Endodermal cell (in vitro differentiated cells): Measurements from ENCODE around the gene MS4A15. TPM values are rescaled to one million over a fixed set of nuclear protein-coding genes. Genes with fewer than 3 reads are reported as not detected.
"Not testable (repeated sequence)": the region's sequence is repeated elsewhere in the genome, so short reads cannot be mapped to it uniquely, and the experiment has no call there.

Experiments used
- DNase-seq: peaks from one replicate; pipeline ENCODE4 v3.0.0-alpha.2; 2017
- H3K27ac ChIP-seq: 2 replicates; pipeline ENCODE4 v1.5.1; 2013; ENCODE audit warnings: mild to moderate bottlenecking, low read depth, low read length, moderate library complexity
- H3K27me3 ChIP-seq: 2 replicates; pipeline ENCODE4 v1.6.1; 2013; ENCODE audit warnings: mild to moderate bottlenecking, low read length, moderate library complexity; ENCODE audit not compliant: insufficient read depth, control insufficient read depth, poor library complexity, severe bottlenecking
- H3K36me3 ChIP-seq: 2 replicates; pipeline ENCODE4 v1.7.0; 2013; ENCODE audit warnings: mild to moderate bottlenecking, low read length, moderate library complexity; ENCODE audit not compliant: control insufficient read depth, insufficient read depth
- H3K4me1 ChIP-seq: one replicate; pipeline ENCODE4 v1.7.0; 2013; ENCODE audit warnings: low read length; ENCODE audit not compliant: control insufficient read depth, insufficient read depth
- H3K4me3 ChIP-seq: 2 replicates; pipeline ENCODE4 v1.5.1; 2013; ENCODE audit warnings: mild to moderate bottlenecking, low read length, moderate library complexity
- H3K9ac ChIP-seq: 2 replicates; pipeline ENCODE4 v1.6.1; 2013; ENCODE audit warnings: mild to moderate bottlenecking, low read length, moderate library complexity; ENCODE audit not compliant: poor library complexity, severe bottlenecking; ENCODE audit errors: extremely low read depth
- H3K9me3 ChIP-seq: 2 replicates; pipeline ENCODE4 v1.6.1; 2013; ENCODE audit warnings: mild to moderate bottlenecking, low read length, moderate library complexity; ENCODE audit not compliant: control insufficient read depth
- H3K27ac Mint-ChIP-seq: 2 replicates; pipeline ENCODE4 v1.8.0; 2020; ENCODE audit warnings: mixed read lengths
- H3K27me3 Mint-ChIP-seq: 2 replicates; pipeline ENCODE4 v1.8.0; 2021; ENCODE audit warnings: mild to moderate bottlenecking, mixed read lengths; ENCODE audit not compliant: insufficient read depth
- H3K36me3 Mint-ChIP-seq: 2 replicates; pipeline ENCODE4 v1.8.0; 2020; ENCODE audit warnings: low read depth, mixed read lengths
- H3K4me1 Mint-ChIP-seq: 2 replicates; pipeline ENCODE4 v1.8.0; 2020; ENCODE audit warnings: mixed read lengths
- H3K4me3 Mint-ChIP-seq: 2 replicates; pipeline ENCODE4 v1.8.0; 2020; ENCODE audit warnings: mild to moderate bottlenecking, moderate library complexity, mixed read lengths
- H3K9me3 Mint-ChIP-seq: 2 replicates; pipeline ENCODE4 v1.8.0; 2020; ENCODE audit warnings: mild to moderate bottlenecking, mixed read lengths
- CTCF ChIP-seq: fragments of 200-600 bp; sonication (generic); conservative IDR thresholded peaks from 2 replicates; pipeline ENCODE4 v1.5.0; 2021; ENCODE audit warnings: antibody characterized with exemption, mild to moderate bottlenecking
- WGBS, 2 experiments: methylation state at CpG; one replicate each; pipeline versions ENCODE4 v1.1.5 to v1.1.7; 2013; ENCODE audit warnings: missing lambda C conversion rate in 2 of 2, mixed read lengths in 1 of 2; ENCODE audit not compliant: insufficient coverage in 1 of 2, insufficient read length in 1 of 2; 5-methylcytosine and 5-hydroxymethylcytosine counted together
- total RNA-seq, 2 donors: library from RNA; stranded (reverse); fragmentation: NEBNext Ultra II Directional in 1 of 2; extraction: Animal tissue kit (Norgen Biotek cat#: 25700) in 1 of 2; gene quantifications; 2 replicates in 1 of 2; 3 replicates in 1 of 2; pipeline ENCODE4 v1.2.1, GENCODE V29; 2021

The MS4A15 gene
- total RNA-seq, 2 donors from 2014 or later: not detected

GRCh38 chr11:60711276-60711675 is 45.4 kb upstream of the MS4A15 start:
- TF ChIP-seq CTCF: no peak
- Mint-ChIP-seq H3K27ac (no peak overlapping the region), H3K9me3 (no peaks in the 10 kb centered on the region), H3K4me1 (peaks cover 2% of the 10 kb centered on the region), H3K27me3 (peaks cover 34% of the 10 kb centered on the region), H3K4me3 (no peak overlapping the region), H3K36me3 (no peaks in the 10 kb centered on the region)
- Histone ChIP-seq H3K9me3 (no peaks in the 10 kb centered on the region), H3K36me3 (no peaks in the 10 kb centered on the region), H3K27me3 (peaks cover 23% of the 10 kb centered on the region), H3K4me3 (no peak overlapping the region), H3K9ac (no peak overlapping the region), H3K27ac (no peak overlapping the region), H3K4me1 (no peaks in the 10 kb centered on the region)
- WGBS, 2 experiments: 78 to 88% methylated on average over 3 to 4 of the region's 4 CpGs
- DNase-seq: no peak

GRCh38 chr11:60713423-60713822 is 43.2 kb upstream of the MS4A15 start:
- H3K36me3 Mint-ChIP-seq, H3K9me3 ChIP-seq, H3K36me3 ChIP-seq, H3K4me1 Mint-ChIP-seq, H3K4me3 ChIP-seq, H3K27ac ChIP-seq, H3K27ac Mint-ChIP-seq, DNase-seq, H3K9ac ChIP-seq, H3K9me3 Mint-ChIP-seq, H3K4me3 Mint-ChIP-seq, H3K4me1 ChIP-seq: not testable (repeated sequence)
- H3K27me3 Mint-ChIP-seq: peaks cover 28% of the 10 kb centered on the region
- peaks cover 19% of the 10 kb centered on the region for H3K27me3 ChIP-seq
- 92 to 93% methylated on average over 3 to 5 of the region's 6 CpGs for WGBS, 2 experiments

GRCh38 chr11:60717956-60718355 is 38.7 kb upstream of the MS4A15 start:
- no peak for DNase-seq
- Histone ChIP-seq H3K36me3 (no peaks in the 10 kb centered on the region), H3K4me1 (no peaks in the 10 kb centered on the region), H3K27me3 (no peaks in the 10 kb centered on the region), H3K4me3 (no peak overlapping the region), H3K9ac (no peak overlapping the region), H3K27ac (no peak overlapping the region), H3K9me3 (no peaks in the 10 kb centered on the region)
- H3K4me3 Mint-ChIP-seq: no peak overlapping the region
- WGBS, 2 experiments: 93 to 100% methylated on average over 2 to 5 of the region's 5 CpGs
- no peaks in the 10 kb centered on the region for H3K4me1 Mint-ChIP-seq
- H3K27me3 Mint-ChIP-seq: peaks cover 26% of the 10 kb centered on the region
- H3K27ac Mint-ChIP-seq: no peak overlapping the region
- no peak for TF ChIP-seq CTCF
- no peaks in the 10 kb centered on the region for H3K36me3 Mint-ChIP-seq
- H3K9me3 Mint-ChIP-seq: peaks cover 10% of the 10 kb centered on the region
